IMR-90 (cell line): Measurements from ENCODE around the gene ARF1.

Experiments used
- MAZ ChIP-seq: IDR thresholded peaks from 2 replicates; pipeline ENCODE4 v1.6.1; 2012; ENCODE audit warnings: low read depth, mild to moderate bottlenecking, low read length, improper control_type of control experiment, moderate library complexity, borderline replicate concordance
- MXI1 ChIP-seq: IDR thresholded peaks from 2 replicates; pipeline ENCODE4 v1.6.1; 2012; ENCODE audit warnings: low read depth, mild to moderate bottlenecking, low read length, moderate library complexity, borderline replicate concordance
- POLR2A ChIP-seq: IDR thresholded peaks from 2 replicates; pipeline ENCODE4 v1.6.1; 2012; ENCODE audit warnings: mild to moderate bottlenecking, low read depth, low read length
- RCOR1 ChIP-seq: IDR thresholded peaks from 2 replicates; pipeline ENCODE4 v1.6.1; 2012; ENCODE audit warnings: mild to moderate bottlenecking, low read length, improper control_type of control experiment; ENCODE audit not compliant: insufficient replicate concordance
- TF ChIP-seq, protein P1 (sequence below): conservative IDR thresholded peaks from 2 replicates; pipeline ENCODE4 v1.5.1; 2012; ENCODE audit warnings: mild to moderate bottlenecking, low read depth, low read length, improper control_type of control experiment
- TF ChIP-seq, protein P2 (sequence below): fragments of 150-350 bp; IDR thresholded peaks from 2 replicates; pipeline ENCODE4 v1.6.1; 2017; ENCODE audit warnings: mild to moderate bottlenecking, antibody characterized with exemption, low read length, low read depth

DNA sequence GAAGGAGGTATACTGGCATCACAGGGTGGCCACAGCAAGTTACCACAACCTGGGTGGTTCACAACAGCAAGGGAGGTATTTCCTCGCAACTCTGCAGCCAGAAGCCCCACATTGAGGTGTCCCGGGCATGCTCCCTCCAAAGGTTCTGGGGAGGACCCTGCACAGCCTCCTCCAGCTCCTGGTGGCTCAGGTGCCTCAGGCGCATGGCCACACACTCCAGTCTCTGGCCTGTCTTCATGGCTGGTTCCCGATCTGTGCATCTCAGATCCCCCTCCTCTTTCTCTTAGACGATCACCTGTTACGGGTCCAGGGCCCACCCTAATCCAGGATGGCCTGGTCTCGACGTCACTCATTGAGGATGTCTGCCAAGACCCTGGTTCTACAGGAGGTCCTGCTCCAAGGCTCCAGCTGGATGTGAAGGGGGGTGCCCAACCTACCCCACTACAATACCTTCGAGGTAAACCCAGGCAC is 6.7 kb upstream of the ARF1 start:
- TF ChIP-seq, protein P1, sequence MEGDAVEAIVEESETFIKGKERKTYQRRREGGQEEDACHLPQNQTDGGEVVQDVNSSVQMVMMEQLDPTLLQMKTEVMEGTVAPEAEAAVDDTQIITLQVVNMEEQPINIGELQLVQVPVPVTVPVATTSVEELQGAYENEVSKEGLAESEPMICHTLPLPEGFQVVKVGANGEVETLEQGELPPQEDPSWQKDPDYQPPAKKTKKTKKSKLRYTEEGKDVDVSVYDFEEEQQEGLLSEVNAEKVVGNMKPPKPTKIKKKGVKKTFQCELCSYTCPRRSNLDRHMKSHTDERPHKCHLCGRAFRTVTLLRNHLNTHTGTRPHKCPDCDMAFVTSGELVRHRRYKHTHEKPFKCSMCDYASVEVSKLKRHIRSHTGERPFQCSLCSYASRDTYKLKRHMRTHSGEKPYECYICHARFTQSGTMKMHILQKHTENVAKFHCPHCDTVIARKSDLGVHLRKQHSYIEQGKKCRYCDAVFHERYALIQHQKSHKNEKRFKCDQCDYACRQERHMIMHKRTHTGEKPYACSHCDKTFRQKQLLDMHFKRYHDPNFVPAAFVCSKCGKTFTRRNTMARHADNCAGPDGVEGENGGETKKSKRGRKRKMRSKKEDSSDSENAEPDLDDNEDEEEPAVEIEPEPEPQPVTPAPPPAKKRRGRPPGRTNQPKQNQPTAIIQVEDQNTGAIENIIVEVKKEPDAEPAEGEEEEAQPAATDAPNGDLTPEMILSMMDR, result no peak
- TF ChIP-seq MXI1, result no peak
- TF ChIP-seq RCOR1, result no peak
- no peak for TF ChIP-seq POLR2A
- no peak for TF ChIP-seq MAZ
- TF ChIP-seq, protein P2, sequence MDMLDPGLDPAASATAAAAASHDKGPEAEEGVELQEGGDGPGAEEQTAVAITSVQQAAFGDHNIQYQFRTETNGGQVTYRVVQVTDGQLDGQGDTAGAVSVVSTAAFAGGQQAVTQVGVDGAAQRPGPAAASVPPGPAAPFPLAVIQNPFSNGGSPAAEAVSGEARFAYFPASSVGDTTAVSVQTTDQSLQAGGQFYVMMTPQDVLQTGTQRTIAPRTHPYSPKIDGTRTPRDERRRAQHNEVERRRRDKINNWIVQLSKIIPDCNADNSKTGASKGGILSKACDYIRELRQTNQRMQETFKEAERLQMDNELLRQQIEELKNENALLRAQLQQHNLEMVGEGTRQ, result no peak
